T47D (cell line): Measurements from ENCODE around the gene SLC25A41.
"Not testable (repeated sequence)": the region's sequence is repeated elsewhere in the genome, so short reads cannot be mapped to it uniquely, and the experiment has no call there.

Experiments used
- DNase-seq, 2 experiments: peaks; one replicate each; pipeline versions ENCODE4 v3.0.0 to v3.0.0-alpha.2; 2011 to 2012; ENCODE audit warnings: low read depth in 1 of 2, low spot score in 1 of 2
- JUND ChIP-seq: IDR thresholded peaks from 2 replicates; pipeline ENCODE4 v1.6.1; 2012; ENCODE audit warnings: low read depth
- in situ Hi-C: cut with HindIII; loops from 2 replicates; pipeline ENCODE4 v1.10.0; 2016; ENCODE audit warnings: low sequenced_read_pairs, low pct_unique_long_range_greater_than_20kb

Gene SLC25A41

DNA sequence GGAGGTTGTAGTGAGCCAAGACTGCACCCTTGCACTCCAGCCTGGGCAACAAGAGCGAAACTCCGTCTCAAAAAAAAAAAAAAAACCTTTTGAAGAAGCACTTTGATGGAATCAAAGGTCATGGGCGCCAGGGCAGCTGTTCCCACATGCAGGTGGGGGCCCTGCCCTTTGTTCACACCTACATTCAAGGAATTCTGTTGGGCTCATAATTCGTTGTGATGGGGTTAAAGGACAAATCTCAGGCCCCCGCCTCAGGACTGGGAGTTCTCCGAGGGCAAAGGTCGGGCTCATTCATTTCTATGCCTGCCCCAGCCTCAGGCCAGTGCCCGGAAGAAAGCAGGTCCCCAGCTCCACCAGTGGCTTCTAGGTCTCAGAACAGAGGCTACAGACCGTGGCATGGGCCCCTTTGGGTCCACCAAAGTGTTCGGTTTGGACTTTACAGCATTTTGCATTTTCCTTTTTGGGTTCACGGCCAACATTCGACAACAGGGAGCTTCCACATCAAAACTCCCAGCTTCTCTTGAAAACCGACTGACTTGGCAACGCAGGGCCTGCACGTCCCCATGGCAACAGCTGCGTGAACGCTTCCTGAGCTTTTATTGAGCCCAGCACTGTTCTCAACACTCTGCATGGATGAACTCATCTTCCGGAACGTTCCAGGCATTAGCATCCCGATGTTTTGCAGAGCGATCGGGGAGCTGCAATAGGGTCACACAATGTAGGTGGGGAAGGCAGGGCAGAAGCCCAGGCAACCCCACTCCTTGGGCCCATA, 30.5 kb downstream of the SLC25A41 start:
- no peak for TF ChIP-seq JUND
- DNase-seq, result no peak
- in situ Hi-C loops, result no loop called here

DNA sequence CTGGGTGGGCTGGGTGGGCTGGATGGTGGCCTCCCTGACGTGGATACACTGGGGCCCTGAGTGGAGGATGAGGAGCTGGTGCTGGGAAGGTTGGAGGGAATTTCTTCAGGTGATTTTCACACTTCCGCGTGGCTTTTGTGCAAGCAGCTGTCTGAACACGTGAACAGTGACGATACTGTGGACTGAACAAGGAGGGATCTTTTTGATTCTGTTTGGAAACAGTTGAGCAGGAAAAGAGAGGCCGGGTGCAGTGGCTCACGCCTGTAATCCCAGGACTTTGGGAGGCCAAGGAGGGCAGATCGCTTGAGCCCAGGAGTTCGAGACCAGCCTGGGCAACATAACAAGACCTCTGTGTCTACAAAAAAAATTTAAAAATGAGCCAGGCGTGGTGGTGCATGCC, 31.5 kb downstream of the SLC25A41 start:
- in situ Hi-C loops, result no loop called here
- no peak for TF ChIP-seq JUND
- no peak for DNase-seq

DNA sequence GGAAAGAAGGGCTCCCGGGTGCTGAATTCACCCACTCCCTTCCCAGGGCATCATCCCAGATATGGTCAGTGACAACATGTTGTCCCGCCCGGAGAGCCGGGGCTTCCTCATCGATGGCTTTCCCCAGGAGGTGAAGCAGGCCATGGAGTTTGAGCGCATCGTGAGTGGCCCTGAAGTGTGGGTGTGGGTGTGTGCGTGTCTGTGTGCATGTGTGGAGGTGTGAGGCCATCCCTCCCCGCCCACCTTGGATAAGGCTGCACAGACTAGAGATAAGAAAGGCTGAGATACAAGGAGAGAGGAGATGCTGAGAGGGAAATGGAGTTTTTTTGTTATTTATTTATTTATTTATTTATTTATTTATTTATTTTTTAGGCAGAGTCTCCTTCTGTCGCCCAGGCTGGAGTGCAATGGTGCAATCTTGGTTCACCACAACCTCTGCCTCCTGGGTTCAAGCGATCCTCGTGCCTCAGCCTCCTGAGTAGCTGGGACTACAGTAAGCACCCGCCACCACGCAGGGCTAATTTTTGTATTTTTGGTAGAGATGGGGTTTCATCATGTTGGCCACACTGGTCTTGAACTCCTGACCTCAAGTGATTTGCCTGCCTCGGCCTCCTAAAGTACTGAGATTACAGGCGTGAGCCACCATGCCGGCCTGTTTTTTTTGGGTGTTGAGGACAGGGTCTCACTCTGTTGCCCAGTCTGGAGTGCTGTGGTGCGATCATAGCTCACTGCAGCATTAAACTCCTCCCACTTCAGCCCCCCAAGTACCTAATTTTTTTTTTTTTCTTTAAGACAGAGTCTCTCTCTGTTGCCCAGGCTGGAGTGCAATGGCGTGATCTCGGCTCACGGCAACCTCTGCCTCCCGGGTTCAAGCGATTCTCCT, 33.3 kb downstream of the SLC25A41 start:
- DNase-seq, in situ Hi-C loops: not testable (repeated sequence)

DNA sequence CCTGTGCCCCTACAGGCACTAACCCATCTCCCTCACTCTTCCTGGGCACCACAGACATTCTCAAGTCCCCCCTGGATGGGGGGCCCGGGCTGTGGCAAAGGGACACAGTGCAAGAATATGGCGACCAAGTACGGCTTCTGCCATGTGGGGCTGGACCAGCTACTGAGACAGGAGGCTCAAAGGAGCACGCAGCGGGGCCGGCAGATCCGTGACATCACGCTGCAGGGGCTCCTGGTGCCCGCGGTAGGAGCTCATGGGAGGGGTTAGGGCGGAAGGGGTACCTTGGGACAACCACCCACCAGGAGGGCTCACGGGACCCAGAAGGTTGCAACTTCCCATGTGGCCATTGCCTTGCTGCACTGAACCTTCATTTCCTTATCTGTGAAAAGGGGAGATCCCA, 37.3 kb downstream of the SLC25A41 start:
- no peak for TF ChIP-seq JUND
- in situ Hi-C loops, result no loop called here
- no peak for DNase-seq

DNA sequence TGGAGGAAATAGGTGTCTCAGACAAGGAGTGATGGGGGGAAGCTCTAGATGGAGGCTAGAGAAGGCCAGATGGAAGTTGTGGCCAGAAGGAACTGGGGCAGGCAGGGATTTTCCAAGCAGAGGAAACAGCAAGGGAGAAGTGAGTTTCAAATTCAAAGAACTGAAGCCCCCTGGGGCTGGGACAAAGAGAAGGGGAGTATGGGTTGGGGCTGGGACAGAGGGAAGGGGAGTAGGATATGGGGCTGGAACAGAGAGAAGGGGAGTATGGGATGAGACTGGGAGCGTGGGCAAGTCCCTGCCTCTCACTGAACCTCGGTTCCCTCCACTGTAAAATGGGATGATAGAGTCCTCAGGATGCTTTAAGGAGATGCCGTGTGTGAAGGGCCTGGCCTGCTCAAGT, 38.7 kb downstream of the SLC25A41 start:
- no peak for TF ChIP-seq JUND
- in situ Hi-C loops, result no loop called here
- no peak for DNase-seq

DNA sequence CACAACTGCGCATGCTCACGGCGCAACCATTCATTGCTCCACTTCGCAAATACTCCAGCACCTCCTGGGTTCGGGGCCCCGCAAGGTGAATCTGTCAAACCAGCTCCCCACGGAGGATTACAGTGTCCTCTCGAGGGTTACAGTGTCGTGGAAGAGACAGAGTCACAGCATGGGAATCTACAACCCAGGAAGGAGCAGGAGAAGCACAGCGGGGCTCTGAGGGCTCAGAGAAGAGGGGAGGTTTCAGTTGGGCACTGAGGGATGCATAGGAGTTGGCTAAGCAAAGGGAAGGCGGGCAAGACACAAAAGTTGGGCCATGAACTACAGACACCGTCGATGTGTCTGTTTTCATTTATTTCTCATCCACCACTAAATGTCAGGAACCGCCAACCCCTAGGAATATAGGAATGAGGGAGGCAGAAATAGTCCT, 39.6 kb downstream of the SLC25A41 start:
- TF ChIP-seq JUND, result no peak
- DNase-seq, result peak in 1 of 2 experiments; percentile 63
- in situ Hi-C loops, result no loop called here

DNA sequence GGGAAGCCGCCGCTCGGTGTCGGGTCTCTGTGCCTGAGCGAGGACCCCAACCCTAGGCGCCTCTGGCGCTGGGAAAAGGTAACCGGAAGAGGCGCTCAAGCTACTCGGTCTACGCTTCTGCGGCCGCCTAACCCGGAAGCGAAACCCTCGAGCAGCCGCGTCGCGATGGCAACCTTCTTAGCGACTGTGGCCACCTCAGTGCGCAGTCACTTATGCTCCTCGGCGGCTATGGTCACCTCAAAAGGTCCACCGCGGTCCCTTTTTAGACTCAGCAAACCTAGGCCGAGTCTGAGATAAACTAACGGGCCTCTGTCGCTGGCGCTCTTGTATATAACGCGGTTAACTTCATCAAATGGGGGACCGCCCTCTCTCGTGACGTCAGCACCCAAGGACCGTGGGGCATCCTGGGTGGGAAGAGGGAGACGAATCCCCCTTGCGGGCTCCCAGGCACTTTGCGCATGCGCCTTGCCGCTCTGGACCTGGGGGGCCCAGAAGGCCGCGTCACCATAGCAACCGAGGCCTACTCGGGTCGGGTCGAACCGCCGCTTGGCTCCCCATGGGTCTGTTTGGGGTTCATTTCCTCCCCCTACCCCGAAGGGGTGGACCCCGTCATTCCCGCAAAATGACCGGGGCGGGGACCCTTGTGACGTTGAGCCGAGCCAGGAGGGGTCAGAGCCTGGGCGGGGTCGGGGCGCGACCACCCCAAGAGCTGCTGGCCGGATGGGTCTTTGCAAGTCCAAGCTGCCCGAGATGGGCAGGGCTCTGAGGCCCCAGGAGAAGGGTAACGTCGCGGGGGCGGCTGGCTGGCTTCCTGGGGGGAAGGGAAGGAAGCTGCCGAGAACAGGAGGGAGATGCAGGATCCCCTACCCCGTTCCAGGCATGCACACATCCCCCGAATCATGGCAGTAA, 40.2 kb downstream of the SLC25A41 start, which contains the start of gene GTF2F1:
GTF2F1 (minus strand) TSS at position 91 of the 909 bp plus-strand sequence. CDS start 169 bp downstream, outside the sequence.
- in situ Hi-C loops, result no loop called here
- TF ChIP-seq JUND, result no peak
- peak; percentile 82 to 90 for DNase-seq

DNA sequence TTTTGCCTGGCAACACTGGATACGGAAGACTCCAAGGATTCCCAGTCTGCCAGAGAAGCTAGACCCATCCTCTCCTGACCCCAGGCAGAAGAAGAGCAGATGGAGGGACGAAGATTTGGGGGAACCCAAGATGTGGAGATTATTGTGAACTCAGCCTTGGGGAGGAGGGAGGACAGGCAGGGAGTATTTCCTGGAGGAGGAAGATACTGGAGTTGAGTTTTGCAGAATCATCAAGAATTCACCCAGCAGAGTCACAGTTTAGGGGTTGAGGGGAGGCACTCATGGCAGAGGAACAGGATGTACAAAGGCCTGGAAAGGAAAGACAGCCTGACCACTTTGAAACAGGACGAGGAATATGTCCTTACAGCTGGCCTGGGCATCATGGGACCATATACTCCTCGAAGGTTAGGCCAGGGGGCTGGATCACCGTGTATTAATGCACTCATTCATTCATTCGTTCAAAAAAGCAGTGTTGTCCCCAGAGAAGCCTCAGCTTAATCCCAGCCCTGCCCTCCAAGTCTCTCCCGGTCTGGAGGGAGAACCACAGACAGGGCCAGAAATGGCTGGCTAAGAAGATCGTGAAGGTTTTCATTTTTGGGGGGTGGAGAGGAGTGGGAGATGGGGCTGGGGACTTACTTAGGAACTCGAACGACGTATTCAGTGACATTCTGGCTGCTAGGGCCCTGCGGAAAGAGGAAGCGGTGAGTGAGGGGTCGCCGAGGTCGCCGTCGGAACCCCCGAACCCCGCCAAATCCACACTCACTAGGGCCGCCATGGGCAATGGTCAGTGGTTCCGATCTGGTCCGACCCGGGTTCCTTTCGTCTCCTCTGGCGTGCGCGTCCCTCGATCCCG, 41.1 kb downstream of the SLC25A41 start:
- no peak for TF ChIP-seq JUND
- in situ Hi-C loops, result no loop called here
- no peak for DNase-seq

DNA sequence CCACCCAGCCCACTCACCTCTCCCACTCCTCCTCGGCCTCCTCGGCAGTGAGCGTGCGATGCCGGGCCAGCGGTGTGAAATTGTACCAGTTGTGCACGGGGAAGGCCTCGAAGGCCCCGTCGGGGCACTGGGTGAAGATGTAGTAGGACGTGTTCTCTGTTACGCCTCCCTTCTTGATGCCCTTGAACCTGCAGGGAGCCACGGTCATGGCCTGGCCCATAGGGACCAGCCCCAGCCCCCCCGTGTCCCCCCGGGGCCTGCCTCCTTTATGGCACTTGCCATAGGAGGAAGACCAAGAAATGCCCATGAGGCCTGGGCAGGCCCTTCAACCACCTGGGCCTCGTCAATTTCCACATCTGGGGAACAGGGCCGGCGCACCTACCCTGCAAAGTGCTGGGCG, 46.2 kb downstream of the SLC25A41 start:
- in situ Hi-C loops, result no loop called here
- DNase-seq, result no peak
- no peak for TF ChIP-seq JUND

DNA sequence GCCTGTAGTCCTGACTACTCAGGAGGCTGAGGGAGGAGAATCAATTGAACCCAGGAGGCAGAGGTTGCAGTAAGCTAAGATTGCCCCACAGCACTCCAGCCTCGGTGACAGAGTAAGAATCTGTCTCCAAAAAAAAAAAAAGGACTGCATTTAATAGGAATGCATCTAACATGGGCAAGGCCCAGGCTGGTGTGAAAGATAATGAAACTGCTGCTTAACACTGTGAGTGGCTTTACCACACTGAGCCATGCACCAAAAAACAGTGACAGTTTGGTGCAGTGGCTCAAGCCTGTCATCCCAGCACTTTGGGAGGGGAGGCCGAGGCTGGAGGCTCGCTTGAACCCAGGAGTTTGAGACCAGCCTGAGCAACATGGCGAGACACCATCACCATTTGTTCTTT, 49.2 kb downstream of the SLC25A41 start:
- TF ChIP-seq JUND, result no peak
- DNase-seq, result no peak
- in situ Hi-C loops, result no loop called here

DNA sequence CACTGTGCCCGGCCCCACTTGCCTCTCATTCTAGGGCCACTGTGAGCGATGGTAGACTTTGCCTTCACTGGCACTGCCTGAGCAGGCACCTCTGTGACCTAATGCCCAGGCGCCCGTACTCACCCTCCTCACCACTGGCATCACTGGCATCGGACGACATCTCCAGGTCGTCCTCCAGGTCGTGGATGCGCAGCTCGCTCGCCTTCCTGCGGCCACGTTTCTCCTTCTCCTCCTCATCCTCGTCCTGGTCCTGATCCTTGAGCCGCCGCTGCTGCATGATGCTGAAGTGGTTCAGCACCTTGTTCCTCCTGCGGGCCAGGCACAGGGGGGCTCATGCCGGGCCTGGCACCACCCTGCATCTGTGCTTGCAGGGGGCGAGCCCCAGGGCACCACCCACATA, 50.4 kb downstream of the SLC25A41 start:
- in situ Hi-C loops, result no loop called here
- DNase-seq, result no peak
- no peak for TF ChIP-seq JUND
